NB4 (cell line): ENCODE results near the gene LCE1F.
A peak's percentile ranks its signal among the peaks of the same experiment; 100 is the strongest.

ENCODE experiments used
- DNase-seq: peaks from one replicate; pipeline ENCODE4 v3.0.0; 2010; ENCODE audit warnings: low read depth
- H3K4me3 ChIP-seq: one replicate; pipeline ENCODE4 v1.5.1; 2011; ENCODE audit warnings: mild to moderate bottlenecking, low read depth, low read length, moderate library complexity
- MAX ChIP-seq: IDR thresholded peaks from 2 replicates; pipeline ENCODE4 v1.6.1; 2011; ENCODE audit warnings: low read depth, low read length
- MYC ChIP-seq: IDR thresholded peaks from 2 replicates; pipeline ENCODE4 v1.6.1; 2011; ENCODE audit warnings: low read depth, low read length
- POLR2A ChIP-seq: IDR thresholded peaks from 2 replicates; pipeline ENCODE4 v1.6.1; 2011; ENCODE audit warnings: mild to moderate bottlenecking; ENCODE audit not compliant: insufficient read length; ENCODE audit errors: extremely low read depth
- TF ChIP-seq, protein P1 (sequence below): IDR thresholded peaks from one replicate; pipeline ENCODE4 v1.5.1; 2012; ENCODE audit warnings: low read depth, low read length

Gene LCE1F

GRCh38 chr1:152777510-152778137 lies 2.7 kb downstream of the LCE1F start:
- peak; percentile 41 for DNase-seq
- no peak for TF ChIP-seq POLR2A
- TF ChIP-seq, protein P1, sequence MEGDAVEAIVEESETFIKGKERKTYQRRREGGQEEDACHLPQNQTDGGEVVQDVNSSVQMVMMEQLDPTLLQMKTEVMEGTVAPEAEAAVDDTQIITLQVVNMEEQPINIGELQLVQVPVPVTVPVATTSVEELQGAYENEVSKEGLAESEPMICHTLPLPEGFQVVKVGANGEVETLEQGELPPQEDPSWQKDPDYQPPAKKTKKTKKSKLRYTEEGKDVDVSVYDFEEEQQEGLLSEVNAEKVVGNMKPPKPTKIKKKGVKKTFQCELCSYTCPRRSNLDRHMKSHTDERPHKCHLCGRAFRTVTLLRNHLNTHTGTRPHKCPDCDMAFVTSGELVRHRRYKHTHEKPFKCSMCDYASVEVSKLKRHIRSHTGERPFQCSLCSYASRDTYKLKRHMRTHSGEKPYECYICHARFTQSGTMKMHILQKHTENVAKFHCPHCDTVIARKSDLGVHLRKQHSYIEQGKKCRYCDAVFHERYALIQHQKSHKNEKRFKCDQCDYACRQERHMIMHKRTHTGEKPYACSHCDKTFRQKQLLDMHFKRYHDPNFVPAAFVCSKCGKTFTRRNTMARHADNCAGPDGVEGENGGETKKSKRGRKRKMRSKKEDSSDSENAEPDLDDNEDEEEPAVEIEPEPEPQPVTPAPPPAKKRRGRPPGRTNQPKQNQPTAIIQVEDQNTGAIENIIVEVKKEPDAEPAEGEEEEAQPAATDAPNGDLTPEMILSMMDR, result peak; percentile 71

DNA sequence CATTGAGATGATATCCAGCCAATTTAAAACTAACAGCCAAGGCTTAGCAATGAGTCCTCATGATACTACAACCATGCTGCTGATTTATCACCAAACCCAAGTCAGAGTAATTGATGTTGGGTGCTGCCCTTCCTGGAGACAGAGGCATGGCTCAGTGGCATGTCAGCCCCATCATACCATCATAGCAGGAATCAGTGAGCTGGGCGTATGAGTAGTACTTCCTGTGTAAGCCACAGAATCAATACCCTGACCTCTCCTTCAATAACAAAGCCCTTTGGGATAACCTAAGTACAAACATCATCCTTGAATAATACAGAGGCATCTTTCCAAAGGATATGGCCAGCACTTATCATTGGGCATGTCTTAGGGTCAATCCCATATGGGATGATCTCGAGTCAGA lies 8.2 kb downstream of the LCE1F start:
- no peak for DNase-seq
- H3K4me3 ChIP-seq, result no peak overlapping the region
- TF ChIP-seq MYC, result no peak
- TF ChIP-seq MAX, result no peak
- no peak for TF ChIP-seq POLR2A
- TF ChIP-seq, protein P1, result no peak

More at GRCh38 chr1:152777510-152778137, 2.7 kb downstream of the LCE1F start:
- H3K4me3 ChIP-seq, result no peak overlapping the region

DNA sequence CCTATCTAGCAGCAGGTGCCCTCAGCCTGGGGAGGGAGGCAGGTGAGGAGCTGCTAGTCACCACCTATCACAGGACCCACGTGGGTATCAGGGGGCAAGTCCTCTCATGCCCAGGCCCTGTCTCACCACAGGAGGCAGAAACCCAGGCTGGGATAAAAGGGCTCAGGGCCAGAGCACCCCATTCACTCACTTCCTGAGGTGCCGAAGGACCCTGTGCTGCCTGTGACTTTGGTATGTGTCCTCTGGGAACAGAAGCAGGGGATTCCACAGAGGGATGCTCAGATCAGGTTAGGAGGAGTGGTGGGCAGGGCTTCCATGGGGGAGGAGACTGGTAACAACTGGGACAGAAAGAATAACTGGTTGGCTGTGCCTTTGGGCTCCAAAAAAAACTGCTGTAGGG lies 11.1 kb downstream of the LCE1F start, which contains the start of gene LCE1E:
LCE1E (plus strand) TSS at position 181 of the 400 bp plus-strand sequence. CDS start 1,043 bp downstream, outside the sequence.
- no peak for DNase-seq
- H3K4me3 ChIP-seq, result no peak within 1 kb of the TSS
- TF ChIP-seq MYC (no peak), MAX (no peak), POLR2A (no peak)
- TF ChIP-seq, protein P1, result no peak

DNA sequence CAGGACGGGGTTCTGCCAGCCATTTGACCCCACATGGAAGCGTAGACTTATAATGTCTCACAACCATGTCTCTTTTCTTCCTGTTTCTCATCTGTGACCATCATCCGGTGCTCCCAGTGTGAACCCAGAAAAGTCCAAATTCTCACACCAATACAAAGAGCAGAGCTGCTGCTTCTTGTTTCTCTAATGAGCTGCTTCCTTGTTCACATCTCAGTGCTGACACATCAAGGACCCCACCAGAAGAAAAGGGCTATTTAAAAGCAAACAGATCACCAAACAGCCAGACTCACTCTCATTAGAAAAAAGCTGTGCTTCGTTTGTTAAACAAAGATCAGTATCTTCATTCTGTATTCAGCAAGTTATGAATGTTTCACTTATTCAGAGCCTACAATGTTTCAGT lies 20.7 kb downstream of the LCE1F start:
- no peak for DNase-seq
- TF ChIP-seq MAX (no peak), MYC (no peak), POLR2A (no peak)
- TF ChIP-seq, protein P1, result no peak
- no peak overlapping the region for H3K4me3 ChIP-seq

DNA sequence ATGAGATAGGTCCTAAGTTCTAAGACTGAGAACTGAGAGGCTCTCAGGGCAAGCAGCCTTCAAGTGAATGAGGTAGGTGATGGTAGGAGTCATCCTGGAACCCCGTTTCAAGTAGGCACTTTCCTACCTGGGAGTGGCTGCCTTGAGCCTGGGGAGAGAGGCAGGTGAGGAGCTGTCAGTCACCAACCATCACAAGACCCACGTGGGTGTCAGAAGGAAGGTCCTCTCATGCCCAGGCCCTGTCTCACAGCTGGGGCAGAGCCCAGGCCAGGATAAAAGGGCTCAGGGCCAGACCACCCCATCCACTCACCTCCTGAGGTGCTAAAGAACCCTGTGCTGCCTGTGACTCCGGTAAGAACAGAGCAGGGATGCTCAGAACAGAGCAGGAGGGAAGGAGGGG lies 21.5 kb downstream of the LCE1F start, which contains the start of gene LCE1D:
LCE1D (plus strand) TSS at position 301 of the 400 bp plus-strand sequence. CDS start 1,074 bp downstream, outside the sequence.
- no peak within 1 kb of the TSS for H3K4me3 ChIP-seq
- DNase-seq, result no peak
- no peak for TF ChIP-seq MYC
- no peak for TF ChIP-seq MAX
- no peak for TF ChIP-seq POLR2A
- TF ChIP-seq, protein P1, result no peak

- no peak overlapping the region for H3K4me3 ChIP-seq
- no peak for DNase-seq
- TF ChIP-seq POLR2A, result no peak
- TF ChIP-seq MYC, result no peak
- TF ChIP-seq MAX, result no peak
- TF ChIP-seq, protein P1, result no peak
These were observed 26.4 kb downstream of the LCE1F start for GRCh38 chr1:152801333-152801732.
